Heart left ventricle (tissue), 16 donors: ENCODE measurements around the gene MEGF8. TPM values are rescaled to one million over a fixed set of nuclear protein-coding genes. Genes with fewer than 3 reads are reported as not detected.

Experiments used
- ATAC-seq, 4 donors: fragments of 200-7000 bp; cut with Tn5 transposase; one replicate each; pipeline ENCODE4 v1.9.1; 2020 to 2022; ENCODE audit warnings: moderate library complexity in 4 of 4, mild to moderate bottlenecking in 3 of 4, moderate number of reproducible peaks in 1 of 4
- DNase-seq, 5 donors: peaks; one replicate each; pipeline ENCODE4 v3.0.0-alpha.2; 2020
- H3K27ac ChIP-seq, 12 donors: fragments of 200-600 bp; sonication (generic) in 4 of 12; one replicate each; pipeline versions ENCODE4 v1.5.0 to v1.8.0; 2016 to 2022; ENCODE audit warnings: mild to moderate bottlenecking in 2 of 12
- H3K27me3 ChIP-seq, 9 donors: fragments of 200-600 bp; sonication (generic) in 2 of 9; one replicate each; pipeline versions ENCODE4 v1.5.1 to v1.8.0; 2016 to 2022; ENCODE audit warnings: mild to moderate bottlenecking in 3 of 9
- H3K36me3 ChIP-seq, 9 donors: fragments of 200-600 bp; sonication (generic) in 2 of 9; one replicate each; pipeline versions ENCODE4 v1.5.0 to v1.8.0; 2018 to 2022; ENCODE audit warnings: mild to moderate bottlenecking in 2 of 9
- H3K4me1 ChIP-seq, 12 donors: fragments of 200-600 bp; sonication (generic) in 4 of 12; one replicate each; pipeline versions ENCODE4 v1.5.0 to v1.8.0; 2016 to 2022; ENCODE audit warnings: mild to moderate bottlenecking in 3 of 12
- H3K4me3 ChIP-seq, 12 donors: fragments of 200-600 bp; sonication (generic) in 4 of 12; one replicate each; pipeline versions ENCODE4 v1.5.0 to v1.8.0; 2017 to 2022; ENCODE audit warnings: mild to moderate bottlenecking in 9 of 12, moderate library complexity in 4 of 12
- H3K9me3 ChIP-seq, 12 donors: fragments of 200-600 bp; sonication (generic) in 4 of 12; one replicate each; pipeline versions ENCODE4 v1.5.0 to v1.8.0; 2016 to 2022; ENCODE audit warnings: mild to moderate bottlenecking in 1 of 12
- CTCF ChIP-seq, 12 donors: fragments of 200-600 bp; sonication (generic) in 4 of 12; IDR thresholded peaks; one replicate each; pipeline versions ENCODE4 v1.5.0 to v1.8.0; 2018 to 2022; ENCODE audit warnings: antibody characterized with exemption in 12 of 12, mild to moderate bottlenecking in 5 of 12
- POLR2A ChIP-seq, 2 donors: fragments of 450-650 bp; IDR thresholded peaks; one replicate each; pipeline ENCODE4 v1.6.1; 2017; ENCODE audit warnings: antibody characterized with exemption in 2 of 2, mild to moderate bottlenecking in 2 of 2, moderate library complexity in 2 of 2
- WGBS, 4 donors: extraction: QIAGEN DNeasy Blood & Tissue Kit in 2 of 4; methylation state at CpG; one replicate each; pipeline versions ENCODE4 v1.1.5 to v1.1.7; 2013 to 2018; 5-methylcytosine and 5-hydroxymethylcytosine counted together
- intact Hi-C, 10 donors: fragments of 100-400 bp; cut with DNase I; formaldehyde crosslinking; loops; one replicate each; pipeline versions ENCODE4 v1.11.1 to v1.14.2; 2022
- polyA plus RNA-seq, 2 donors: library from polyadenylated mRNA; stranded (reverse); fragments of 200-250 nt; gene quantifications; one replicate each; pipeline ENCODE4 v1.2.3, GENCODE V29; 2013
- total RNA-seq, 9 donors: library from RNA; depleted of rRNA in 2 of 9; stranded (reverse); fragments of >200 nt in 2 of 9; fragmentation: NEBNext Ultra II Directional in 3 of 9; extraction: Animal tissue kit (Norgen Biotek cat#: 25700) in 3 of 9; gene quantifications; one replicate each; pipeline versions ENCODE4 v1.1.0 to v1.2.4, GENCODE V29; 2016 to 2023
- donor health status: ischemic (EF 13 %, LVEDD 7.1; RV severe dilation, severe dysfunction).
- donor health status: healthy with polysubstance abuse.
- donor health status: DM: no; HTN: yes; CAD: no.
- donor health status: DM: no; HTN: no; CAD: no.
- donor health status: ischemic (EF 25% LVEDD 6.9; RV normal size, moderate dysfunction).
- donor health status: ischemic (EF 25% LVEDD 5.7; RV mildly dilated, moderate dysfunction).
- donor health status: healthy.
- donor health status: DM: yes; HTN: yes; CAD: no.
- donor health status: ischemic (EF 35%, LVEDD 5.7; RV mildly dilated, moderate dysfunction).
- donor health status: nonischemic (EF 11% LVEDD 7.7; RV severe dilation, severe dysfunction).
- donor health status: DM: yes; HTN: yes; CAD: no.
- donor health status: PGD.
- donor health status: ischemic (EF 29% LVEDD 5.4; RV normal size, mild dysfunction).
- donor health status: nonischemic (EF 23%, LVEDD 6.1; RV moderate dilation, normal function).

Gene MEGF8
- total and polyA plus RNA-seq, 11 donors, result 22.8 to 50.4 (median 32.8) TPM

GRCh38 chr19:42277821-42278451 is 47.5 kb upstream of the MEGF8 start:
- Histone ChIP-seq H3K27ac (peak overlapping the region; percentile 58 to 100 (median 96)), H3K4me3 (peak overlapping the region in 4 of 12 donors; percentile 8 to 31 (median 14)), H3K27me3 (no peaks in the 10 kb centered on the region), H3K4me1 (peaks cover 20 to 88% (median 71%) of the 10 kb centered on the region in 12 donors), H3K36me3 (peaks cover 0 to 32% (median 23%) of the 10 kb centered on the region in 9 donors), H3K9me3 (no peaks in the 10 kb centered on the region)
- ATAC-seq (no peak), DNase-seq (peak in 1 of 5 donors; percentile 57)
- no peak for TF ChIP-seq POLR2A (IDR thresholded peaks at IDR 0.05)
- no peak for TF ChIP-seq CTCF (IDR thresholded peaks at IDR 0.05)
- 8 to 25% (median 20%) methylated on average over 7 to 10 of the region's 10 CpGs for WGBS, 4 donors
- intact Hi-C loops, result loop anchor here in 4 of 10 donors (2.0 kb wide), 1 partner anchor 31 kb away; no protein-coding TSS in a partner anchor

- no peaks in the 10 kb centered on the region for H3K27me3 ChIP-seq
- peak overlapping the region in 6 of 12 donors; percentile 10 to 93 (median 80) for H3K4me3 ChIP-seq
- H3K36me3 ChIP-seq, result peaks cover 0 to 25% (median 16%) of the 10 kb centered on the region in 9 donors
- 55 to 65% (median 60%) methylated on average over 3 to 5 of the region's 5 CpGs for WGBS, 4 donors
- peaks cover 22 to 94% (median 77%) of the 10 kb centered on the region in 12 donors for H3K4me1 ChIP-seq
- no peak for TF ChIP-seq CTCF (IDR thresholded peaks at IDR 0.05)
- no peak for TF ChIP-seq POLR2A (IDR thresholded peaks at IDR 0.05)
- ATAC-seq (no peak), DNase-seq (no peak)
- H3K9me3 ChIP-seq, result no peaks in the 10 kb centered on the region
- H3K27ac ChIP-seq, result peak overlapping the region; percentile 58 to 100 (median 96)
- intact Hi-C loops, result loop anchor here in 7 of 10 donors (1.0 to 2.0 kb wide), 2 partner anchors 32 kb away; no protein-coding TSS in a partner anchor
Measured at GRCh38 chr19:42278452-42279154, 46.8 kb upstream of the MEGF8 start.

GRCh38 chr19:42279155-42279901 is 46.1 kb upstream of the MEGF8 start:
- ATAC-seq, result no peak
- peak overlapping the region; percentile 95 to 100 (median 96) for H3K27ac ChIP-seq
- H3K4me1 ChIP-seq, result peaks cover 22 to 90% (median 77%) of the 10 kb centered on the region in 12 donors
- TF ChIP-seq POLR2A (IDR thresholded peaks at IDR 0.05) (no peak), CTCF (IDR thresholded peaks at IDR 0.05) (no peak)
- WGBS, 4 donors, result 9 to 15% (median 12%) methylated on average over 6 of the region's 6 CpGs
- intact Hi-C loops, result loop anchor here in 7 of 10 donors (1.0 to 2.0 kb wide), 2 partner anchors 33 kb away; no protein-coding TSS in a partner anchor
- H3K4me3 ChIP-seq, result peak overlapping the region; percentile 51 to 97 (median 78)
- H3K36me3 ChIP-seq, result peaks cover 0 to 18% (median 9%) of the 10 kb centered on the region in 9 donors
- H3K27me3 ChIP-seq, result no peaks in the 10 kb centered on the region
- no peaks in the 10 kb centered on the region for H3K9me3 ChIP-seq
- no peak for DNase-seq
